ENCODE measurements around the gene GPR108.

The GPR108 gene

GRCh38 chr19:6729573-6730152, 7.7 kb downstream of the GPR108 start:
- Mint-ChIP-seq H3K4me3 (no peak overlapping the region), H3K27me3 (no peaks in the 10 kb centered on the region), H3K27ac (no peak overlapping the region), H3K9me3 (no peaks in the 10 kb centered on the region), H3K36me3 (ENCODE audit: insufficient read depth) (peaks cover 13% of the 10 kb centered on the region), H3K4me1 (ENCODE audit: low read depth in 2 of 2) (peaks cover 16 to 19% of the 10 kb centered on the region in 2 donors)
- DNase-seq (no peak), ATAC-seq (replicated peaks) (no peak)

- peak overlapping the region in 1 of 2 donors; percentile 84 for H3K27ac Mint-ChIP-seq
- DNase-seq, result no peak
Measured at GRCh38 chr19:6728346-6728745, 9.0 kb downstream of the GPR108 start.

DNA sequence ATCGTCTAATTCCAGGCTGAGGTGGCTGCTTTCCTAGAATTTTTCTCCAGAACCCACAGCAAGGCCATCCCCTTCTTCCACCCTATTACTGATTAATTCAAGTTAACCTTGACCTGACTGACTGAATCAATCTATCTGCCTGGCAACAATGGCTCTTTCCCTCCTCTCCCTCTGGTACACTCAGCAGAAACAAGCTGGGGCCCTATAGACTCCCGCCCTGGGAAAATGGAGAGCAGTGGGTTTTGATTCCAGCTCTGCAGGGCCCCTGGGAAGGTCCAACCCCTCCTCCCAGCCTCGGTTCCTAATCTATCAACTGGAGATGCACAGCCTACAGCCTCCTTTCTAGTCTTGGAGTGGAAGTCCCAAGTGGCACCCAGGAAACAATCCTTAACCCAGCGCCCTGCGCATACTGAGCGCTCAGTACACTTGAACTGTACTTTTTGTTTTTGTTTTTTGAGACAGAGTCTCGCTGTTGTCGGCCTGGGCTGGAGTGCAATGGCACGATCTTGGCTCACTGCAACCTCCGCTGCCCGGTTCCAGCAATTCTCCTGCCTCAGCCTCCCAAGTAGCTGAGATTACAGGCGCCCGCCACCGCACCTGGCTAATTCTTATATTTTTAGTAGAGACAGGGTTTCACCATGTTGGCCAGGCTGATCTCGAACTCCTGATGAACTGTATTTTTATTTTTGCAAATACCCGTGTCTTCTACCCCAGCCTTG, 11.7 kb downstream of the GPR108 start:
- ATAC-seq (replicated peaks) (no peak), DNase-seq (no peak)
- Mint-ChIP-seq H3K9me3 (no peaks in the 10 kb centered on the region), H3K36me3 (ENCODE audit: insufficient read depth) (peaks cover 2% of the 10 kb centered on the region), H3K4me3 (no peak overlapping the region), H3K4me1 (ENCODE audit: low read depth in 2 of 2) (peaks cover 13 to 20% of the 10 kb centered on the region in 2 donors), H3K27ac (no peak overlapping the region), H3K27me3 (no peaks in the 10 kb centered on the region)

More at GRCh38 chr19:6728346-6728745, 9.0 kb downstream of the GPR108 start:
- Mint-ChIP-seq H3K9me3 (no peaks in the 10 kb centered on the region), H3K4me1 (ENCODE audit: low read depth in 2 of 2) (peaks cover 20 to 24% of the 10 kb centered on the region in 2 donors), H3K27me3 (no peaks in the 10 kb centered on the region), H3K36me3 (ENCODE audit: insufficient read depth) (peaks cover 9% of the 10 kb centered on the region), H3K4me3 (peak overlapping the region in 1 of 2 donors; percentile 29)
- ATAC-seq (replicated peaks), result no peak

- Mint-ChIP-seq H3K27me3 (no peaks in the 10 kb centered on the region), H3K4me1 (ENCODE audit: low read depth in 2 of 2) (peaks cover 14 to 25% of the 10 kb centered on the region in 2 donors), H3K27ac (peak overlapping the region; percentile 56 to 83), H3K4me3 (no peak overlapping the region), H3K36me3 (ENCODE audit: insufficient read depth) (peaks cover 2% of the 10 kb centered on the region), H3K9me3 (no peaks in the 10 kb centered on the region)
- no peak for ATAC-seq (replicated peaks)
- no peak for DNase-seq
Measured at GRCh38 chr19:6724631-6725492, 12.5 kb downstream of the GPR108 start.

DNA sequence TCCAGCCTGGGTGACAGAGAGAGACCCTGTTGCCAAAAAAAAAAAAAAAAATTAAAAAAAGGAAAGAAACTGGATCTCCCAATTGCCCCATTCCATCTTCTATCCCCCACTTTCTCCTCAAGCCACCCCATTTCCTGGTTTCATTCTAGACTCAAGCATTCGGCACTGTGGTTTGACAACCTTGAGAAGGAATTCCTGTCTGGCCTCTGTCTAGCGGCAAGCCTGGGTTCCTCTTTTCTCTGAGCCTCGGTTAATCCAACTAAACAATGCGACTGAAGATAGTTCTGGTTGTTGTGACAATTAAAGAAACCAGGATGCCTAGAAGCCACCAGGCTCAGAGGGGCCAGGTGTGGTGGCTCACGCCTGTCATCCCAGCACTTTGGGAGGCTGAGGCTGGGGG, 13.6 kb downstream of the GPR108 start:
- Mint-ChIP-seq H3K4me1 (ENCODE audit: low read depth in 2 of 2) (peaks cover 23 to 26% of the 10 kb centered on the region in 2 donors), H3K9me3 (no peaks in the 10 kb centered on the region), H3K4me3 (no peak overlapping the region), H3K27ac (peak overlapping the region in 1 of 2 donors; percentile 83), H3K27me3 (no peaks in the 10 kb centered on the region), H3K36me3 (ENCODE audit: insufficient read depth) (peaks cover 2% of the 10 kb centered on the region)
- ATAC-seq (replicated peaks) (peak; percentile 24), DNase-seq (no peak)

- peak overlapping the region in 1 of 2 donors; percentile 83 for H3K27ac Mint-ChIP-seq
- DNase-seq, result no peak
- H3K27me3 Mint-ChIP-seq, result no peaks in the 10 kb centered on the region
- H3K4me3 Mint-ChIP-seq, result no peak overlapping the region
- peaks cover 22 to 26% of the 10 kb centered on the region in 2 donors for H3K4me1 Mint-ChIP-seq (ENCODE audit: low read depth in 2 of 2)
- H3K9me3 Mint-ChIP-seq, result no peaks in the 10 kb centered on the region
- ATAC-seq (replicated peaks), result no peak
- peaks cover 2% of the 10 kb centered on the region for H3K36me3 Mint-ChIP-seq (ENCODE audit: insufficient read depth)
Measured at GRCh38 chr19:6723108-6723618, 14.2 kb downstream of the GPR108 start.

DNA sequence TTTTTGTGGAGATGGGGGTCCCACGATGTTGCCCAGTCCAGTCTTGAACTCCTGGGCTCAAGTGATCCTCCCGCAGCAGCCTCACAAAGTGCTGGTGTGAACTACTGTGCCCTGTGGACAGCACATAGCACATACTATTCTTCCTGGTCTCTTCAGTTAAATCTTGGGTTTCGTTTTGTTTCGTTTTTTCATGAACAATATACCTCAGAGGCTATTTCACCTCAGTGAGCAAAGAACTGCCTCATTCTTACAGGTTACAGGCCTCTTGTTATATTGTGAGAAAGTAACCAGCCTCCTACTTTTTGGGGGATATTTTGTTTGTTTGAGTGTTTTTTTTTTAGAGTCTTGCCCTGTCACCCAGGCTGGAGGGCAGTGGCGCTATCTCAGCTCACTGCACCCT, 15.6 kb downstream of the GPR108 start:
- H3K4me3 Mint-ChIP-seq, result no peak overlapping the region
- DNase-seq, result no peak

GRCh38 chr19:6721138-6721474, 16.3 kb downstream of the GPR108 start:
- ATAC-seq (replicated peaks) (no peak), DNase-seq (no peak)
- Mint-ChIP-seq H3K36me3 (ENCODE audit: insufficient read depth) (peaks cover 6% of the 10 kb centered on the region), H3K4me3 (no peak overlapping the region), H3K27ac (no peak overlapping the region), H3K27me3 (peaks cover 0 to 5% of the 10 kb centered on the region in 2 donors), H3K9me3 (no peaks in the 10 kb centered on the region), H3K4me1 (ENCODE audit: low read depth in 2 of 2) (peaks cover 26 to 34% of the 10 kb centered on the region in 2 donors)

More for the DNA sequence above, 15.6 kb downstream of the GPR108 start:
- ATAC-seq (replicated peaks), result peak; percentile 36
- Mint-ChIP-seq H3K36me3 (ENCODE audit: insufficient read depth) (peaks cover 6% of the 10 kb centered on the region), H3K4me1 (ENCODE audit: low read depth in 2 of 2) (peaks cover 26 to 34% of the 10 kb centered on the region in 2 donors), H3K27ac (no peak overlapping the region), H3K27me3 (peaks cover 0 to 5% of the 10 kb centered on the region in 2 donors), H3K9me3 (no peaks in the 10 kb centered on the region)

DNA sequence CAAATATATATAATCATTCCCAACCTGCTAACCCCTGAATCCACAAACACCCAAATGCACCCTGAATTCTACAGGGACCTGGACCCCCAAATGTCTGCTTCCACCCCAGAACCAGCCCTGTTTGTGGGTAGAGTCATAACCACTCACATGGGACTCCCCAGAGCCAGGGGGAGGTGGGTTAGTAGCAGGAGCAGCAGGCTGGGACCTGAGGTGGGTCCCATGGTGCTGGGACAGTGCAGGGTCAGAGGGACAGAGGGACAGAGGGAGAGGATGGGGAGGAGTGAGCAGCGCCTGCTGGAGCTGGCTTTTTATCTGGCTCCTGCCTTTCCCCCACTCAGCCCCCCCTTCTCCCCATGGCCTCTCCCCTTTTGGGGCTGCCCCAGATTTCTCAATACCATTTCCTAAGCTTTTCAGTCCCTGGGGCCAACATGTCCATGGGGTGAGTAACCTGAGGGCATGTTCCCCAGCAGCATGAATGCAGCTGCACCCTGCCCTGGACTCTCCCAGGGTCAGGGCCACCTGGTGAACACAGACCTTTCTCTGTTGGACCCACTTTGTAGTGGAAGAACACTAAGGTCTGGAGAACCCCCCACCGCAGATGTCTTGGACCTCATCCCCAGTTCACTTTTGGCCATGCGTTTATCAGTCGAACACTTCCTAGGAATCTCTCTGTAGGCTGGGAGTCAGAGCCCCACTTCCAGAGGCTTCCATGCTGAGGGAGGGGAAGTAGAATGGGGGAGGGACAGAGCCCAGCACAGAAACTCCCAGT, 16.8 kb downstream of the GPR108 start, which contains the start of gene C3:
Gene C3, minus strand, starts transcription at position 282 of the 769 bp plus-strand sequence. Its CDS starts 61 bp downstream, at position 221.
- peak within 1 kb of the TSS in 1 of 2 donors; percentile 7 for H3K4me3 Mint-ChIP-seq
- H3K4me1 Mint-ChIP-seq (ENCODE audit: low read depth in 2 of 2), result peaks cover 26 to 32% of the 10 kb centered on the region in 2 donors
- ATAC-seq (replicated peaks) (no peak), DNase-seq (no peak)
- no peaks in the 10 kb centered on the region for H3K9me3 Mint-ChIP-seq
- H3K36me3 Mint-ChIP-seq (ENCODE audit: insufficient read depth), result peaks cover 6% of the 10 kb centered on the region
- peak within 1 kb of the TSS in 1 of 2 donors; percentile 59 for H3K27ac Mint-ChIP-seq
- peaks cover 0 to 5% of the 10 kb centered on the region in 2 donors for H3K27me3 Mint-ChIP-seq

- Mint-ChIP-seq H3K4me3 (no peak overlapping the region), H3K4me1 (ENCODE audit: low read depth in 2 of 2) (peaks cover 22 to 28% of the 10 kb centered on the region in 2 donors), H3K27ac (no peak overlapping the region), H3K27me3 (peaks cover 0 to 5% of the 10 kb centered on the region in 2 donors), H3K36me3 (ENCODE audit: insufficient read depth) (peaks cover 6% of the 10 kb centered on the region), H3K9me3 (no peaks in the 10 kb centered on the region)
- ATAC-seq (replicated peaks) (no peak), DNase-seq (no peak)
Measured at GRCh38 chr19:6719992-6720368, 17.4 kb downstream of the GPR108 start.

- peaks cover 18 to 26% of the 10 kb centered on the region in 2 donors for H3K4me1 Mint-ChIP-seq (ENCODE audit: low read depth in 2 of 2)
- no peak for DNase-seq
- peaks cover 6% of the 10 kb centered on the region for H3K36me3 Mint-ChIP-seq (ENCODE audit: insufficient read depth)
- peak overlapping the region in 1 of 2 donors; percentile 0 for H3K27ac Mint-ChIP-seq
- peak overlapping the region in 1 of 2 donors; percentile 7 for H3K4me3 Mint-ChIP-seq
- ATAC-seq (replicated peaks), result no peak
- no peaks in the 10 kb centered on the region for H3K9me3 Mint-ChIP-seq
- H3K27me3 Mint-ChIP-seq, result peaks cover 0 to 5% of the 10 kb centered on the region in 2 donors
Measured at GRCh38 chr19:6719540-6719861, 17.9 kb downstream of the GPR108 start.

DNA sequence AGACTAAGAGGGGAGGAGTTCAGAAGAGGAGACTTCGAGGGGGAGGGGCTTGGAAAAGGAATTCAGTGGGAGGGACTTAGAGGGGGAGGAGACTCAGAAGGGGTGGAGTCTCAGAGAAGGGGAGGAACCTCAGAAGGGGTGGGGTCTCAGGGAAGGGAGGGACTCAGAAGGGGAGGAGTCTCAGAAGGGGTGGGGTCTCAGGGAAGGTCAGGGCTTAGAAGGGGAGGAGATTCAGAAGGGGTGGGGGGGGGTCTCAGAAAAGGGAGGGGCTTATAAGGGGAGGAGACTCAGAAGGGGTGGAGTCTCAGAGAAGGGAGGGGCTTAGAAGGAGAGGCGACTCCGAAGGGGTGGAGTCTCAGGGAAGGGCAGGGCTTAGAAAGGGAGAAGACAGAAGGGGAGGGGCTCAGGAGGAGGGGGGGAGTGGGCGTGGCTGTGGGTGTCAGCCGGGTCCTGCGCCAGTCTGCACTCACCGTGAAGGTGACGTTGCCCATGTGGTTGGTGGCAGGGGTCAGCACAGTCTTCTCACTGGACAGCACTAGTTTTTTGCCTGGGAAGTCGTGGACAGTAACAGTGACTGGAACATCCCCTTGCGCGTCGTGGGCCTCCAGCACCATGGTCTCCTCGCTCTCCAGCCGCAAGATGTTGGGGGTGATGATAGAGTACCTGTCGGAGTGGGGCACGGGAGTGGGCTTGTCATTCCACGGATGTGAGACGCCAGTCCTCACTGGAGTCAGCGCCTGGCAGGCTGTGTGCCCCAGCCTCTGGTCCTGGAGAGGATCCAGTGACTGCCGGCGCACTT, 18.4 kb downstream of the GPR108 start:
- Mint-ChIP-seq H3K4me1 (ENCODE audit: low read depth in 2 of 2) (peaks cover 18 to 24% of the 10 kb centered on the region in 2 donors), H3K27ac (peak overlapping the region; percentile 0 to 44), H3K9me3 (no peaks in the 10 kb centered on the region), H3K27me3 (peaks cover 0 to 5% of the 10 kb centered on the region in 2 donors), H3K4me3 (no peak overlapping the region), H3K36me3 (ENCODE audit: insufficient read depth) (peaks cover 6% of the 10 kb centered on the region)
- DNase-seq, result peak in 1 of 3 experiments; percentile 38
- peak; percentile 65 for ATAC-seq (replicated peaks)

Measured in effector memory CD8-positive, alpha-beta T cell (primary cell).